NCI-H1092 (cell line): Measurements from ENCODE around the gene SNX10.
A peak's percentile ranks its signal among the peaks of the same experiment; 100 is the strongest.

ENCODE experiments used
- DNase-seq: peaks from one replicate; lab custom pipeline; 2025; lab: John Stamatoyannopoulos, UW

Gene SNX10

DNA sequence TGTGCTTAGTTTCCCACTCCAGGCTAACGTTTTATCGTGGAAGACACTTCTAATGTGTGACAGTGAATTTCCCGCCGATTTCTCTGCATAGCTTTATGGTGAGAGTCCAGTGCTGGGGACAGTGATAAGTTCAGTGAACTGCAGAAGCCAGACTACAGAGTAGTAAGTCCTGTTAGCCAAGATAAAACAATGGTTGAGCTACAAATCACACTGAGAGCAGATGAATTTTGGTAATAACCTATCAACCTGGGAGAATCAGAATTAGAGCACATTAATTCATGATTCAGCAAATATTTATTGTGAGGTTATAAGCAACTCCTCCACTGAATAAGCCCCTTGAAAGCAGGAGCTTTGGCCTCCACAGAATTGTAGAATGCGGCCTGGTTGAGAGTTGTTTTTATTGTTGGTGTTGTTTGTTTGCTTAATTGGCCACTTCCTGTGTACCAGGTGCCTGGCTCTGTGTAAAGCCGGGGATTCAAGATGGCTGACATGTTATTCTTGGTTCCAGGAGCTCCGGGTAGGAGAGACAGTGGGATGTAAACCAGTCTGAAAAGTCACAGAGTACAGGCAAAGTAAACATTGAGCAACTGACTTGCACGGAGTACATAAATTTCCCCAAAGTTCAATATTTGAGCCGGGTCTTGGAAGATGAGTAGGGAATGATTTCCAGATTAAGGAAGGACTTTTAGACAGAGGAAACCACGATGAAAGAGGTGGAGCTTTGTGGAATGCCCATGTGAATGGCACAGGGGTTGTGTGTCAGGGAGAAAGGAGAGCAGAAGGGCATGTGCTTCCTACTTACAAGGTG, 112.7 kb downstream of the SNX10 start:
- no peak for DNase-seq

DNA sequence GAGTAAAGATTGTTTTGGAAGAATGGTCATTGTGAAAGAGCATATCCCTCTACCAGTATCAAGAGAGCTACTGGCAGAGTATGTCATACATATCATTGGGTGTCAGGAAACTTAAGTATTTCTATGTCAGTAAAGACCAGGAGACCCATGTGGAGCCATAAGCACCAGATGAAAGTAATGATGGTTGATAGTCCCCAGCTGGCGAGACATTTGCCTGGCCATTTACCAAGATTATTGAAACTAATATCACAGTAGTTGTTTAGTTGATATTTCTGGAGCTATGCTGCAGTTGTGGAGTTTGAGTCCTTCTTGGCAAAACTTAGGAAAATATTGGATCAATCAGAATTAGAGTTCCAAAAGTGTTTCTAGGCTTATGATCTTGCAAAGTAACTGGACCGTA, 114.8 kb downstream of the SNX10 start:
- DNase-seq, result no peak

DNA sequence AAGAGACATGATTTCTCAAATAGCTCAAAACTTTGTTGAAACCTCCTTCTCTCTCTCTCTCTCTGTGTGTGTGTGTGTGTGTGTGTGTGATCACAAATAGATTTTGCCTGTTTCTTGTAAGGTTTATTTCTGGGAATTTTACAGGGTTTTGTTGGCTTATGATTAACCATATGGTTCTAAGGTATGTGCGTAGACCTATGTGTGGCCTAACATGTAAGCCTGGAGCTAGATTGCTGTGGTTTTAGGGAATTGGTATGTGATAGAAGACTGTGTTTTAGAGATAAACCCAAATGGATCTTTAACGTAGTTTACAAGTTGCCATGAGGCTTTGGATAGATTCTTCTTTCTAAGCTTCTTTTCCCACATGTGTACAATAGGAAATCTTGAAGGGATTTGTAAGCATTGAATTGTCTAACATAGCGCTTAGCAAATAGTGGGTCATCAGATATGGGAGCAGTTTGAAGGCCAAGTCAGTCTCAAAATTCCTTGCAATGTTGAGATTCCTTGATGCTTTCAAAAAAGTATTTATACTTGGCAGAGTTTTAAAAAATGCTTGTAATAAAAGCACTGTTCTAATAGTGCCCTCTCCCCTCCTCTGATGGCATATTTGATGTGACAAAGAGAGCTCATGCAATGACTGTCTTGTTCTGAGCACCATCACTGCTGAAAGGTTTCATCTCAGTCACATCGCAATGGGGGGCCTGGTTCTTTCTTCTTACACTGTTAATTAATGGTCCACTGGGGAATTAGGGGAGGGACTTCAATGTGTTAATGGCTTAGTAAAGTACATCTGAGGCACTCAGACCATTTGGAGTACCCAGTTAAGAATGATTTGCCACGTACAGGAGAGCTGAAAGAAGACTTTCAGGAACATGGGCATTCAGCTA, 118.2 kb downstream of the SNX10 start:
- DNase-seq, result peak; percentile 21

DNA sequence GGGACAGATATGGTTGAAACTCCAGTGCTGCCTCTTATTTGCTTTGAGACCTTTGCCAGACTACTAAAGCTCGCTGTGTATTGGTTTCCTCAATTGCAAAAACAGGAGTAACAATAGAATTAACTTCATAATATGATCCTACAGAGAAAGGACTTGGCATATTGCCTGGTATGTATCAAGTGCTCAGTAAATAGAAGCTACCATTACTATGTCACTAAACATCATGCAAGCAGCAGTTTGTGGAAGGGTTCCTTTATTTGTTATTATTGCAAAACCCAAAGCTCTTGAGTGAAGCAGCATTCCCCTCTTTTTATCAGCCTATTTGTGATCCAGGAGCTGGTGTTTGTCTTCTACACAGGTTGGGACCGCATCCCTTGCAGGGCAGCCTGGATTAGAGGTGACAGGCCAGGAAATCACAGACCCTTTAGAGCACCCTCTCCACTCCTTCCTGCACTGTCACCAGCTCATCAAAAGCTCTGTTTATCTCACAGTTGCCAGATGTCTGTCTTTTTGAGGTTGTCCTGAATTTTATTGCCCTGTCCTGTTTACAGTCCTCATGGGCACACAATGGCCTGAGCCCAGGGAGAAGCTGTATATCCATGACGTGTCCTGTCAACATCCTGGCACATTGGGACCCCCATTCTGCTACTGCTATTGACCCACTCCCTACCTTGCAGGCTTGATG, 121.5 kb downstream of the SNX10 start:
- DNase-seq, result peak; percentile 96

DNA sequence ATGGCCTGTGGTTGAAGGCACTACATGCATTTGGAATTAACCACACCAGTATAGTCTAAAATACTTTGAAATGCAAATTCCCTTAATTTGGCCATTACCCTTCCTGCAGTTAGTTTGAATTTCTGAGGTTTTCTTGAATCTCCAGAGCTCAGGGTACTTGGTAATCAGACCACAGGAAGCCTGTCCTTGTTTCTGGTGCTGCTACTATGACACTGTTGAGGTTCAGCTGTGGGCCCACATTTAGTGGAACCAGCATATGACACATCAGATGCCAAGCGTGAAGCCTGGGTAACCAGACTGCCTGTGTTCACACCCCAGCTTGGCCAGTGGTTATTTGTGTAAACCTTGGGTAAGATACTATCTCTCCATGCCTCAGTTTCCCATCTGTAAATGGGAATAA, 124.3 kb downstream of the SNX10 start:
- DNase-seq, result no peak

DNA sequence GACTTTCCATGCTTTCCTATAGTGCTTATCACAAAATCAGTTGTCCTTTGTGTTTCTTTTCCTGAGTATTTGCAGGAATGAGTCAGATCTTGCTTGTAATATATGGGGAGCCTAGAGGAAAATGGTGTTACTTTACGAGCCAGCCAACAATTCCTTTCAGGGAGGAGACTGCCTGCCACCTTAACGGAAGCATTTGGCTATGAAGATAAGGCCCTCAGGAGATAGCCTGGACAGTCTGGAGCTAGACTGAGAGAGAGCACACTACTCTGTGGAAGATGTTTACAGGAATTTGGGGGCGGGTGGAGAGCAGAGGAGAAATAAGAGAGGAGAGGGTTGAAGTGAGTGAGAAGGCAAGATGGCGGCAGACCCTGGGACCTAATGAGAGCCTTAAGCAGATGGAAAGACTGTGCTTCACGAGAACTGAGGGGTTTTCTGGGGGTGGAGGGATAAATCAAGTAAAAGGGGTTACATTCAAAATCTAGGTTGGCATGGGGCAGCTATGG, 126.3 kb downstream of the SNX10 start:
- DNase-seq, result no peak

DNA sequence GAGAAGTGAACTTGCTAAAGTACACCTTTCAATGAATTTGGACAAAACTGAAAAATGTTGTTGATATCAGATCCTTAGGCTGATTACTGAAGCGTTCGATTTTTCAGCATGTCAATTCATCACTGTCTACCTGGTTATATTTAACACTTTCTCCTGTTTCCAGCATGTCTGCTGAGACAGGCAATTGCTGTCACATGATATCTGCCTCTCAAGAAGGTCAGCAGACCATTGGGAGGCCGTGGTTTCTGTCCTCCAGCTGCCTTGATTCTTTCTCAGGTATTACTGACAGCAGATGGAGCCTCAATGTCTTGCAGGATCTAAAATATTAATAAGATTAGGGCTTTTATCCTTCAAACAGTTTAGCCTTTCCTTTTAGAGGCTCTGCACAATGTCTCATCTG, 127.5 kb downstream of the SNX10 start:
- no peak for DNase-seq

DNA sequence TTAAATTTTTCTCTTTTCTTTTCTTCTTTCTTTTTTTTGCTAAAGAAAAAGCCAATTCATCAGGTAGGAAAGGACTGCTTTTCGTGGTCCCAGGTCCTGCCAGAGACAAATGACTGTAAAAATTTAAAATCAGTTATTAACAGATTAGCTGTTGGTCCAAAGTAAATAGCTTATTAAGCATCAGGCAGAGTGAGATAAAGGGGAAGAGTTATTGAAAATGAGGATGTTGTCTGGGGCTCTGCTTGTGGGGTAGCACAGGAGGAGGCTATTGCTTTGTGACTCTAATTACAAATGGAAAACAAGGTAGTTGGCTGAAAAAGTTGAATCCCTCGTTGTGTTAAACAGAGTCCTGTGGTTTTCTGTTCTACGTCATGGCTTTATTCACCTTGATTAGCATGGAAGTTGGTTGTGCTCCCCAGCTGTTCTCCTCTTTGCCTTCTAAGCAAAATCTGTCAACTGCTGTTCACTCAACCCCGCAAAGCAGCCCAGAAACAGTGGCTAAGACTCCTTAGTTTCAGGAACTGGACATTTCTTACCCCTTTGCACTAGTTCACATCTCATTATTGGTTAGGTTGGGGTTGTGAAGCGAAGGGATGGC, 128.9 kb downstream of the SNX10 start:
- DNase-seq, result no peak

DNA sequence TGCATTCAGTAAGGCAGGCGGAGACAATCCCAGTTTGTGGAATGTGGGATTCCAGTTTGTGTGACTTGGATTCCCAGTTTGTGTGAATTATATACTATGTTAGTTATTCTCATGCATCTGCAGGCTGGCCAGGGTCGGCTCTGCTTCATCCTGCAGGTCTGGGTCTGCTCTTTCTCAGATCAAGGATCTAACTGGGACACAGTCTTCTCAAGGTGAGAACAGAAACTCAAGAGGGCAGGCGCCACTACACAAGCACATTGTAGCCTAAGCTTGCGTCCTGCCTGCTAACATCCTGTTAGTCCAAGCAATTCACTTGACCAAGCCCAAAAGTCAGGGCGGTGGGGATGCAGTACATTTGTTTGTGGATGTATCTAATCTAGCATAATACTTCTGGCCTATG, 131.1 kb downstream of the SNX10 start:
- no peak for DNase-seq

DNA sequence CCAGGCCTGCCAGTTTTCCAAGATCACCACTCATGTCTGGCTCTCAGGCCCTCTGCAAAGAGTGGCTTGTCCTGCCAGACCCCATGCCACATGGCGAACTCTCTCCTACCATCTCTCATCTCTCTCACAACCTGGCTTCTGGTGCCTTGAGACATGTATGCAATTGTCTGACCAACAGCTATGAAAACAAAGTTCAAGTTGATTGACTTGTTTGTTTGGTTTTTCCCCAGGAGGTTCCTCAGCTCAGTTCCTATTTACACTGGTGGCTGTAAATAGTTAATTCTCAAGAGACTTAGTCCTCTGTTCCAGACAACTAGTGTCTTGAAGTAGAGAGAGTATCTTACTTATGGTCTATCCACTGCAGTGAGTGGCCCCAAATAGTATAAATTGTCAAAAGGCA, 131.8 kb downstream of the SNX10 start:
- no peak for DNase-seq
